IPS DF 19.7 (cell line): ENCODE measurements around the gene NFATC2.

Experiments used
- DNase-seq: peaks from one replicate; pipeline ENCODE4 v3.0.0-alpha.2; 2013; ENCODE audit warnings: low read depth, low spot score

Gene NFATC2

GRCh38 chr20:51542571-51543421 is at the start of gene NFATC2:
Gene NFATC2 (minus strand): TSS chr20:51542719. CDS start chr20:51542499, 220 bp downstream.
- no peak for DNase-seq

DNA sequence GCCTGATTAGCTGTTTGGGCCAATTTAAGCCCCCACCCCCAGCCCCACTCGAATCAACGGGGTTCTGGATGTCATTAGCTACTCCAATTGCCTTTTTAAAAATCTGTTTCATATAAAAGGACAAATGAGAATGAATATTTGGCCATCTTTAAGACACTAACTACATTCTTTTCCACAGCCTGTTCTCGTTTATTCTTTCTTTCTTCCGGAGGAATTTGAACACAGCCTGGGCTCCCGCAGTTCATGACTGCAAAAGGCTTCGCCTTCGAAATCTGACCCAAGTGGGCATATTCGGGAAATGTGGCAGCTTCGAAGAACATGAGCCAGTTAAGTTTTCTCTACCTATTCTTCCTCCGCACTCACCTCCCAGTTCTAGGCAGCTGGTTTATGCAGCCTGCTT is 49.4 kb upstream of the NFATC2 start:
- no peak for DNase-seq

GRCh38 chr20:51588762-51589161 is 46.2 kb upstream of the NFATC2 start:
- no peak for DNase-seq

- DNase-seq = no peak
Measured at GRCh38 chr20:51587145-51587544, 44.6 kb upstream of the NFATC2 start.

GRCh38 chr20:51586005-51586440 is 43.5 kb upstream of the NFATC2 start:
- DNase-seq = no peak

- DNase-seq = no peak
Measured at GRCh38 chr20:51585148-51585547, 42.6 kb upstream of the NFATC2 start.

DNA sequence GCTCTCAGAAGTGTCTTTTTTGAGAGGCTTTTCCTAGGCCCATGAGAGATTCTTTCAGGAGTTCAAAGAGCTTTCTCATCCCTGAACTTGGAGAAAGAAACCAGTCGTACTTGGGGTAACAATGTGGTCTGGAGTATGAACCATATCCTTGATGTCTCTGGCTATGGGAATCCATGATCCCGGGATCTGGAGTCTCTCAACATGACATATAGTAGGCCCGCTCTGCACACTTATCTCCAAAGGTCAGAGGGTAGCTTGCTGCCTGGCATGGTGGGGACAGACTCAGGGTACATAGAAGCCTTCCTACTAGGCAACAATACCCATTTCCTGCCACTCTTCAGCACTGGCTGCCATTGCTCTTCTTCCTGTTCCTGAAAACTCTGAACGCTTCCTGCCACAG is 42.2 kb upstream of the NFATC2 start:
- no peak for DNase-seq

DNA sequence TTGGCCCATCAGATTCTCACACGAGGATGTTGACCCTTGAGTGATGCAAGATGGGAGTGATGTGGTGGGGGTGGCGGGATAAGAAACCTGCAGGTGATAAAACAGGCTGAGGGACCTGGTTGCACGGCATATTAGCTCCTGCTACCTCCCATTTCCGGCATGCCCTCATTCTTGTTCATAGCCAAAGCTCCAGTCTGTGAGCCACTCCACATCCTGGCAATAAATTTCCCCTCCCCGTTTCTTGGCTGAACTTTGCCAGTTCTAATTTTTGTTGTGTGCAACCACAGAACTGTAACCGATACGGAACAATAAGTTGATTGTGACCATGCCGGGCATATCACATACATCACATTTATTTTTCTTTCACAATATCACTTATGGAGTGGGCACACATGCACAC is 41.6 kb upstream of the NFATC2 start:
- DNase-seq = no peak

- no peak for DNase-seq
Measured at GRCh38 chr20:51583499-51583898, 41.0 kb upstream of the NFATC2 start.

GRCh38 chr20:51583073-51583472 is 40.6 kb upstream of the NFATC2 start:
- DNase-seq = no peak

DNA sequence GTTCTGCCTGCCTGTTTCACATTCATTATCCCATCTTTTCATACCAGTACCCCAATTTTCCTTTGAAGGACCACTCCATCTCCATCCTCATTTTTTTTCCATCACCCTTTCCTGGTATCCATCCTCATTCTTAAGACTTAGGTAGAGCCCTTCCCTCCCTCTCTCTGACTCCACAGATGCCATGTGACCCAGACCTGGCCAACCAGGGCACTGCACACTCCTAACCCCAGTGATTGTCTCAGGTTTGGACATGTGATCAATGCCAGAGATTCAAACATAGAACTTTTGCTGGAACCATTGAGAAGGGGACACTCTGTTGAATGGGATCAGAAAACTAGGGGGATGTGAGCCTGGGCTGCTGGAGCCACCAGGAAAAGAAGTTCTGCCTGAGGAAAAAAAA is 39.1 kb upstream of the NFATC2 start:
- DNase-seq = no peak

- DNase-seq = no peak
Measured at GRCh38 chr20:51579137-51579536, 36.6 kb upstream of the NFATC2 start.

DNA sequence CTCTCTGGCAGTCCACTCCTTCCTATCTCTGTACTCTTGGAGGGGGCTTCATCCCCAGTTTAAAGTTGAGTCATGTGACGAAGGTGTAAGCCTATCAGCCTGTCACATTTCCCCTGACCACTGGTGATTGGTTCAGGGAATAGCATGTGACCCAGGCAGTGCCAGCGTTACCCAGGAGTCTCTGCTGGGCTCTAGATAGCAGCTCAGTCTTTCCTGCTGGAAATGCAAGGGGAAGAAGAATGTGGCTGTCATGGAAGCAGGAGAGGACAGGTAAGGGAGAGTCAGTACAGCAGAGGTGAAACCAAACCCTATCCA is 35.6 kb upstream of the NFATC2 start:
- DNase-seq = no peak

DNA sequence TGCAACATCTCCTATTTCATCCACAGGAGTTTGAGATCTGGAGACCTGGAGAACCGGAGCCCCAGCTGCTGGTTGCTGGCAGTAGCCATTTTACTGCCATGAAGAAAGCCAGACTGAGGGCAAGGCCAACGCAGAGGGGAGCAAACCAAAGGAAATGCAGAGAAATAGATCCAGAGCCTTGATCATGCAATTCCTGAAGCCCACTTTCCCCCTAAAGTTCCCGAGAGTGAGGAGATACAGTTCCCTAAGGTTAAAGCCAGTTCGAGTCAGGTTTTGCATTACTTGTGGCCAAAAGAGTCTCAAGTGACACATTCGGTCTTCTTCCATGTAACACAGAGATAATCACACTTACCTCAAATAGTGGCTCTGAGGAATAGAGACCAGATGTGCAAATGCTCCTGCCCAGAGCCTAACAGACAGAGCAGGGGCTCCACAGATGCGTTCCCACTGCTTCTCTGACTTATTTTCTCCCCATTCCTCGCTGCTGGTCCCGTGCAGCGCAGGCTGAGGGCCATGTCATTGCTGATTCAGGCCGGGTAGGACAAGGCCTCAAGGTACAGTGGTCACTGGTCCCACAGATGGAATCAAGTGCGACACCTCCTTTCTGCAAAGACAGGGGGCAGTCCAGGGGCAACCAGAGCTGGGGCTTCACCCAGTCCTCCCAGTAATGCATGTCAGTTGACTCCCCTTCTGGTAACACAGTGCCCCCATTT is 35.1 kb upstream of the NFATC2 start:
- no peak for DNase-seq

- no peak for DNase-seq
Measured at GRCh38 chr20:51575486-51575885, 33.0 kb upstream of the NFATC2 start.

DNA sequence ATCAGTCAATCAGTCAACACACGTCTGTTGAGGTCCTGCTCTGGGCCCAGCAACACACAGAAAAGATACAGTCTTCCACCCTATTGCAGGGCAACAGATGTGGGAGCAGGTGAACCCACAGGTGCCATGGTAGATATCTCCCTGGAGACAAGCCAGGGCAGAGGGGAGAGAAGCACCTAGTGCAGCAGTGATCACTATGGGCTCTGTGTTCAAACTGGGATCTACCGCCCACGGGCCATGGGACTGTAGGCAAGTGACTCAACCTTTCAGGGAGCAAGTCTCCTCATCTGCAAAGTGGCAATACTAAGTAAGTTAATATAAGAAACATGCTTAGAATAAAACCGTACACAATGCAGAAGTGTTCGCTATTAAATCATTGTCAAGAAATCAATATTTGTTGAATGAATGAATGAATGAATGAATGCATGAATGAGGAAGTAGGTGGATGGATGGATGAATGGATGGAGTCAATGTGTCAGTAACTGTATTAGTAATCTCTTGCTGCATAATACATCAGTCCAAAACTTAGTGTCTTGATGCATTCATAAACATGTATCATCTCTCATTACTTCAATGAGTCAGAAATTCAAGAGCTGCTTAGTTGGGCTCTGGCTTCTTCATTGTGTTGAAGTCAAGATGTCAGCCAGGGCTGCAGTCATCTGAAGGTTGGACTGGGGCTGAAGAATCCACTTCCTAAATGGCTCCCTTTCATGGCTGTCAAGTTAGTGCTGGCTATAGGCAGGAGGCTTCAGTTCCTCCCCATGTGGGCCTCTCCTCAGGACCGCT is 31.9 kb upstream of the NFATC2 start:
- no peak for DNase-seq

- DNase-seq = no peak
Measured at GRCh38 chr20:51573576-51574243, 31.2 kb upstream of the NFATC2 start.

DNA sequence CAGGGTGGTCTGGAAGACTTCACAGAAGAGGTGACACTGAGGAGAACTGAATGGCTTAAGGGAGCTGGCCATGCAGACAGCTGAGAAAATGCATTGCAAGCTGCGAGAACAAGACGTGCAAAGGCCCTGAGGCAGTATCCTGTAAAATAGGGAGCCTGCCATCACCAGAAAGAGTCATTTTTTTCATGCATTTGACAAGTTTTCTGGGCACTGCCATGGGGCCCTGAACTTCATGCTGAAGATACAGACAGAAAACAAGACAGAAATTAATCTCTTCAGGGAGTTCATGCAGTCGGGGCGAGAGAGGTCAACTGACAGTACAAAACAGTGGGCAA is 28.9 kb upstream of the NFATC2 start:
- no peak for DNase-seq

DNA sequence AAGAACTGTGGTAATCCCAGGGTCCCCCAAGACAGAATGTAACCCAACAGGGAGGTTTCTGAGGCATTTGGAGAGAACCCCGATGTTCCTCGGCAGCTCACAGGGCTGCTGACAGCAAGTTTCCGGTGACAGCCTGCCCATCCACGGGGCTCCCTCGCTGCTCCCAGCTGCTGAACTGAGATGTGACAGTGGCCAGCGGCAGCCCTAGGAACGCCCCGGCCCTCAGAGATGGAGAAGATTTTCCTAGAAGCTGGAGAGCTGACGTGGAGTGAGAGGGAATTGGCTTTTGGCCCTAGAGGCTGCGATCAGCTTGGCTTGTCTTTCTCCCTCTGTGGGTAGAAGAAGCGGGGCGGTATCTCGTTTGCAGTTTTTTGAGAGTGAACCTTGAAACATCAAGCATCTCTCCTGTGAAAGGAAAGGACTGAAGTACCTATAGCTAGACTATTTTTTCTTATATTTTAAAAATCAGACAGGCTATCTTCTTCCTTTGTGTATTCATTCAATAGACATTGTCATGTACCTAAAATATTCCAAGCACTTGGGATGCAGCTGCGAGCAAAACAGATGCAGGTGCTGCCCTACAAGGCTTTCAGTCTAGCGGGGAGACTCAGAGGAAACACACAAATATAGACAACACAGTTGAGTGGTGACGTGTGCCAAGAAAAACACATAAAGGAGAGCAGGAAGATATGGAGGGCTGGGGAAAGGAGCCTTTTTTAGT is 28.4 kb upstream of the NFATC2 start:
- DNase-seq = no peak

- DNase-seq = no peak
Measured at GRCh38 chr20:51569815-51570738, 27.6 kb upstream of the NFATC2 start.
